Measurements from ENCODE around the gene NUP35.
"Not testable (repeated sequence)": the region's sequence is repeated elsewhere in the genome, so short reads cannot be mapped to it uniquely, and the experiment has no call there.

NUP35 gene

GRCh38 chr2:183126635-183127034, 2.4 kb downstream of the NUP35 start:
- no peak for DNase-seq (ENCODE audit: insufficient read length, low spot score)
- FAIRE-seq = no peak

- FAIRE-seq (no peak), DNase-seq (ENCODE audit: insufficient read length, low spot score) (no peak)
Measured at GRCh38 chr2:183134016-183134415, 9.8 kb downstream of the NUP35 start.

GRCh38 chr2:183148955-183149354, 24.7 kb downstream of the NUP35 start:
- DNase-seq (ENCODE audit: insufficient read length, low spot score) = no peak
- FAIRE-seq = no peak

- DNase-seq (ENCODE audit: insufficient read length, low spot score) = peak; percentile 19
- no peak for FAIRE-seq
Measured at GRCh38 chr2:183149489-183149888, 25.2 kb downstream of the NUP35 start.

- not testable (repeated sequence) for FAIRE-seq; DNase-seq (ENCODE audit: insufficient read length, low spot score)
Measured at GRCh38 chr2:183152280-183152679, 28.0 kb downstream of the NUP35 start.

GRCh38 chr2:183153967-183154366, 29.7 kb downstream of the NUP35 start:
- no peak for FAIRE-seq
- DNase-seq (ENCODE audit: insufficient read length, low spot score) = no peak

GRCh38 chr2:183154772-183155171, 30.5 kb downstream of the NUP35 start:
- DNase-seq (ENCODE audit: insufficient read length, low spot score); FAIRE-seq: not testable (repeated sequence)

- no peak for FAIRE-seq
- no peak for DNase-seq (ENCODE audit: insufficient read length, low spot score)
Measured at GRCh38 chr2:183157131-183157530, 32.9 kb downstream of the NUP35 start.

GRCh38 chr2:183162362-183162761, 38.1 kb downstream of the NUP35 start:
- DNase-seq (ENCODE audit: insufficient read length, low spot score) = no peak
- no peak for FAIRE-seq

- no peak for FAIRE-seq
- no peak for DNase-seq (ENCODE audit: insufficient read length, low spot score)
Measured at GRCh38 chr2:183163821-183164649, 39.8 kb downstream of the NUP35 start.

- no peak for FAIRE-seq
- DNase-seq (ENCODE audit: insufficient read length, low spot score) = peak; percentile 26
Measured at GRCh38 chr2:183164650-183165015, 40.4 kb downstream of the NUP35 start.

- DNase-seq (ENCODE audit: insufficient read length, low spot score) (no peak), FAIRE-seq (no peak)
Measured at GRCh38 chr2:183166210-183166609, 42.0 kb downstream of the NUP35 start.

- not testable (repeated sequence) for FAIRE-seq; DNase-seq (ENCODE audit: insufficient read length, low spot score)
Measured at GRCh38 chr2:183166976-183167375, 42.7 kb downstream of the NUP35 start.

- FAIRE-seq (no peak), DNase-seq (ENCODE audit: insufficient read length, low spot score) (no peak)
Measured at GRCh38 chr2:183172220-183172887, 48.1 kb downstream of the NUP35 start.

GRCh38 chr2:183179156-183179555, 54.9 kb downstream of the NUP35 start:
- DNase-seq (ENCODE audit: insufficient read length, low spot score) (no peak), FAIRE-seq (no peak)

- DNase-seq (ENCODE audit: insufficient read length, low spot score) = no peak
- FAIRE-seq = no peak
Measured at GRCh38 chr2:183185534-183185933, 61.3 kb downstream of the NUP35 start.

- FAIRE-seq (no peak), DNase-seq (ENCODE audit: insufficient read length, low spot score) (no peak)
Measured at GRCh38 chr2:183186296-183186695, 62.1 kb downstream of the NUP35 start.

- DNase-seq (ENCODE audit: insufficient read length, low spot score) = no peak
- no peak for FAIRE-seq
Measured at GRCh38 chr2:183186766-183187165, 62.5 kb downstream of the NUP35 start.

GRCh38 chr2:183192343-183192742, 68.1 kb downstream of the NUP35 start:
- DNase-seq (ENCODE audit: insufficient read length, low spot score) (no peak), FAIRE-seq (no peak)

GRCh38 chr2:183193904-183194303, 69.7 kb downstream of the NUP35 start:
- no peak for DNase-seq (ENCODE audit: insufficient read length, low spot score)
- FAIRE-seq = no peak

GRCh38 chr2:183195397-183195796, 71.2 kb downstream of the NUP35 start:
- no peak for FAIRE-seq
- no peak for DNase-seq (ENCODE audit: insufficient read length, low spot score)

- no peak for FAIRE-seq
- DNase-seq (ENCODE audit: insufficient read length, low spot score) = no peak
Measured at GRCh38 chr2:183195998-183196409, 71.8 kb downstream of the NUP35 start.
